ENCODE measurements around the gene OR4C6.

- TF ChIP-seq CTCF (IDR thresholded peaks at IDR 0.05) = no peak
- TF ChIP-seq POLR2AphosphoS5 (IDR thresholded peaks at IDR 0.05) = no peak
These were observed 53.2 kb downstream of the OR4C6 start for GRCh38 chr11:55714982-55715888.

All from breast epithelium (tissue), 3 donors.